ENCODE results near the gene GUCA1C. TPM values are rescaled to one million over a fixed set of nuclear protein-coding genes. Genes with fewer than 3 reads are reported as not detected.

Gene GUCA1C
- total RNA-seq, 1 donor from 2014 or later, result not detected

- peaks cover 6% of the 10 kb centered on the region for H3K27me3 Mint-ChIP-seq
- H3K4me3 Mint-ChIP-seq, result no peak overlapping the region
- no peaks in the 10 kb centered on the region for H3K36me3 Mint-ChIP-seq (ENCODE audit: low read depth)
- no peak overlapping the region for H3K27ac Mint-ChIP-seq
- H3K4me1 Mint-ChIP-seq, result no peaks in the 10 kb centered on the region
- ChIA-PET POLR2A (no interaction called here), CTCF (no interaction called here)
- ATAC-seq (ENCODE audit: low read depth) (no peak), DNase-seq (no peak)
- intact Hi-C loops (cut with micrococcal nuclease), result no loop called here
- no peak for TF ChIP-seq CTCF (IDR thresholded peaks at IDR 0.05)
- no peaks in the 10 kb centered on the region for H3K9me3 Mint-ChIP-seq
These were observed 61.8 kb downstream of the GUCA1C start for GRCh38 chr3:108891833-108892232.

GRCh38 chr3:108887777-108888176 lies 65.9 kb downstream of the GUCA1C start:
- H3K4me3 Mint-ChIP-seq, result no peak overlapping the region
- TF ChIP-seq CTCF (IDR thresholded peaks at IDR 0.05), result no peak
- ATAC-seq (ENCODE audit: low read depth) (no peak), DNase-seq (no peak)
- H3K27me3 Mint-ChIP-seq, result no peaks in the 10 kb centered on the region
- no peaks in the 10 kb centered on the region for H3K4me1 Mint-ChIP-seq
- ChIA-PET POLR2A (no interaction called here), CTCF (no interaction called here)
- intact Hi-C loops (cut with micrococcal nuclease), result no loop called here
- H3K9me3 Mint-ChIP-seq, result no peaks in the 10 kb centered on the region
- no peaks in the 10 kb centered on the region for H3K36me3 Mint-ChIP-seq (ENCODE audit: low read depth)
- H3K27ac Mint-ChIP-seq, result no peak overlapping the region

GRCh38 chr3:108887121-108887520 lies 66.6 kb downstream of the GUCA1C start:
- no peak for TF ChIP-seq CTCF (IDR thresholded peaks at IDR 0.05)
- intact Hi-C loops (cut with micrococcal nuclease), result no loop called here
- ATAC-seq (ENCODE audit: low read depth) (no peak), DNase-seq (no peak)
- H3K4me3 Mint-ChIP-seq, result no peak overlapping the region
- ChIA-PET CTCF (interaction anchor here (0.7 kb wide), 1 partner anchor 27 kb away, joined by 4 read pairs; no protein-coding TSS in a partner anchor), POLR2A (no interaction called here)
- no peaks in the 10 kb centered on the region for H3K4me1 Mint-ChIP-seq
- no peak overlapping the region for H3K27ac Mint-ChIP-seq
- H3K36me3 Mint-ChIP-seq (ENCODE audit: low read depth), result no peaks in the 10 kb centered on the region
- no peaks in the 10 kb centered on the region for H3K27me3 Mint-ChIP-seq
- no peaks in the 10 kb centered on the region for H3K9me3 Mint-ChIP-seq

- ChIA-PET POLR2A (no interaction called here), CTCF (no interaction called here)
- Mint-ChIP-seq H3K4me3 (no peak overlapping the region), H3K4me1 (no peaks in the 10 kb centered on the region), H3K9me3 (no peaks in the 10 kb centered on the region), H3K27me3 (peaks cover 3% of the 10 kb centered on the region), H3K27ac (no peak overlapping the region), H3K36me3 (ENCODE audit: low read depth) (no peaks in the 10 kb centered on the region)
- no peak for ATAC-seq (ENCODE audit: low read depth)
- TF ChIP-seq CTCF (IDR thresholded peaks at IDR 0.05), result no peak
- intact Hi-C loops (cut with micrococcal nuclease), result no loop called here
- no peak for DNase-seq
These were observed 70.3 kb downstream of the GUCA1C start for GRCh38 chr3:108883373-108883772.

- no peak overlapping the region for H3K27ac Mint-ChIP-seq
- CTCF ChIA-PET, result no interaction called here
- intact Hi-C loops (cut with micrococcal nuclease), result no loop called here
These were observed 70.9 kb downstream of the GUCA1C start for GRCh38 chr3:108882762-108883161.

More at GRCh38 chr3:108882762-108883161, 70.9 kb downstream of the GUCA1C start:
- no peak for TF ChIP-seq CTCF (IDR thresholded peaks at IDR 0.05)
- DNase-seq (no peak), ATAC-seq (ENCODE audit: low read depth) (no peak)
- H3K27me3 Mint-ChIP-seq, result peaks cover 3% of the 10 kb centered on the region
- POLR2A ChIA-PET, result no interaction called here
- no peaks in the 10 kb centered on the region for H3K4me1 Mint-ChIP-seq
- no peak overlapping the region for H3K4me3 Mint-ChIP-seq
- no peaks in the 10 kb centered on the region for H3K9me3 Mint-ChIP-seq
- H3K36me3 Mint-ChIP-seq (ENCODE audit: low read depth), result no peaks in the 10 kb centered on the region
